ENCODE data around the gene SCD5.

SCD5 gene

DNA sequence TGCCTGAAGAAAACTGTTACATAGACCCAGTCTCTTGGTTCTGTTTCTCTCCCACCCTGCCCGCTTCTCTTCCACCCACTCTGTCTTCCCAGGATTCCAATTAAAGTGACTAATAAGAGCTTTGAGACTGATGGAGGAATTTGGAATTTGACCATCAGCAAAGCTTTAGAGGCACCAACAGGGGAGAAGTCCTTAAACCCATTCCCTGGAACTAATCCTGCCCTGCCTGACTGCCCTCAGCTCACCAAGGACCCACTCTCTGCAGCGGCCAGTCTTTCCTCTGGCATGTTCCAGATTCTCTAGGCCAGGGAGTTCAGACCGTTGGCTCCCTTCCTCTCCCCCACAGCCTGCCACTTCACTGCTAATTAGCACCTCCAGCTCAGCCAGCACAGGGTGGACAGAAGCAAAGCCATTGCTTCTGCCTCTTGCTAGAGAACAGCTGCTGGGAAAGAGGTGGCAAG, 23.9 kb downstream of the SCD5 start:
- H3K27ac ChIP-seq, result no peak overlapping the region
- no peak for DNase-seq (ENCODE audit: low read depth, low spot score)

DNA sequence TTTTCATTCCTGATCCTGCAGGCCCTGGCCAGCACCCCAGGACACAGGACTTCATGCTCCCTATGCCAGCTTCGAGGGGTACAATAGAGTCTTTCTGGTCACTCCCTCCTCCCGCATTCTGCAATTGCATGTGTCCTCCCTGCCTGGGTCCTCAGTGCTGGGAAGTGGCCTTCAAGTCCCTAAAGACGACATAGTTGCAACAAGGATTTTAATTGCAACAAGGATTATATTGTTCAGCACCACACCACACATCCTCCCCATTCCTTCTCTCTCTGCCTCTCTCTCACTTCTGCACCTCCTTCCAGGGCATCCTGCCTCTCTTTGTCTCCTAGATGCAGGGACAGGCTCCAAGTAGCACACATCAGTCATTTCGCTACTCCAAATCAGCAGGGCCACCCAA, 25.5 kb downstream of the SCD5 start:
- H3K27ac ChIP-seq, result no peak overlapping the region
- no peak for DNase-seq (ENCODE audit: low read depth, low spot score)

DNA sequence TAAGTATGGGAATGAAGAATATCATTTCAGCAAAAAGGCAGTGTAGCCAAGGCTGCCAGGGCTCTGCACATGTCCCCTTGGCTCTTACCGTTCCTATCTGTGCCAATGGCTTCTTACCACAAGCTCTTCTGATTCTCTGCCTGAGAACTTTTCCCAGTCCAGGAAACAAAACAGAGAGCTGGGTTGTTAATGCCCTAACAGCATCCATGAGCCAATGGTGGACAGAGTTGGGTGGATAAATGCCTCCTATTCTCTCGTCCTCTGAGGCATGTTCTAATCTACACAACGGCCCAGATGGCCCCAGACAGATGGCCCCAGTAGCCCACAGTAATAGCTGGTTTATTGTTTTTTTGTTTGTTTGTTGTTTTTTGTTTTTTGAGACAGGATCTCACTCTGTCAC, 28.0 kb downstream of the SCD5 start:
- no peak for DNase-seq (ENCODE audit: low read depth, low spot score)
- no peak overlapping the region for H3K27ac ChIP-seq

DNA sequence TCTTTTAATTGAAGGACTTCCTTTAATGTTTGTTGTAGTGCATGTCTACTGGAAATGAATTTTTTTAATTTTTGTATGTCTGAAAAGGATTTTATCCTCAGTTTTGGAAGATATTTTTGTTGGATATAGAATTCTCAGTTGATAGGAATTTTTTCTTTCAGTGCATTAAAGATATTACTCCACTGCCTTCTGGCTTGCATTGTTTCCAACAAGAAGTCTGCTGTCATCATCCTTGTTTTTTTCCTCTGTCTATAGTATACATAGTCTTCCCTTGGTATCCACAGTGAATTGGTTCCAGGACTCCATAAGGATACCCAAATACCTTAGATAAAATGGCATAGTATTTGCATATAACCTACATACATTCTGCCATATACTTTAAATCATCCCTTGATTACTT, 33.5 kb downstream of the SCD5 start:
- H3K27ac ChIP-seq, result no peak overlapping the region
- no peak for DNase-seq (ENCODE audit: low read depth, low spot score)

DNA sequence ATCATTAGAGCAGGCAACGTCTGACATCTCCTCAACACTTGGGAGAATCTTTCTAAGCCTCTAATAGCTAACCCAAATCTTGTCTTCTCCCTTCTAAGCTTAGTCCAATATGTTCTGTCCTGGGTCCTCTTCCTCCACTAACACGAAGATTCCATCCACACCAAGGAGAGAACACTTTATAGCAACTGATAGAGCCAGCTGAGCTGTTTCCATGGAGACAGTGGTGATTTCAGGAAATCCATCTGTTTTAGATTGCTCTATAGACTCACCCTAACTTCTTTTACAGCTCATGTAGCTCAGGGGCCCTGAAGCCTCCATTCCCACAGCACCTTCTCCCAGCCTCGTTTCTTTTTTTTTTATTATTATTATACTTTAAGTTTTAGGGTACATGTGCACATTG, 37.4 kb downstream of the SCD5 start:
- DNase-seq (ENCODE audit: low read depth, low spot score), result no peak
- no peak overlapping the region for H3K27ac ChIP-seq

DNA sequence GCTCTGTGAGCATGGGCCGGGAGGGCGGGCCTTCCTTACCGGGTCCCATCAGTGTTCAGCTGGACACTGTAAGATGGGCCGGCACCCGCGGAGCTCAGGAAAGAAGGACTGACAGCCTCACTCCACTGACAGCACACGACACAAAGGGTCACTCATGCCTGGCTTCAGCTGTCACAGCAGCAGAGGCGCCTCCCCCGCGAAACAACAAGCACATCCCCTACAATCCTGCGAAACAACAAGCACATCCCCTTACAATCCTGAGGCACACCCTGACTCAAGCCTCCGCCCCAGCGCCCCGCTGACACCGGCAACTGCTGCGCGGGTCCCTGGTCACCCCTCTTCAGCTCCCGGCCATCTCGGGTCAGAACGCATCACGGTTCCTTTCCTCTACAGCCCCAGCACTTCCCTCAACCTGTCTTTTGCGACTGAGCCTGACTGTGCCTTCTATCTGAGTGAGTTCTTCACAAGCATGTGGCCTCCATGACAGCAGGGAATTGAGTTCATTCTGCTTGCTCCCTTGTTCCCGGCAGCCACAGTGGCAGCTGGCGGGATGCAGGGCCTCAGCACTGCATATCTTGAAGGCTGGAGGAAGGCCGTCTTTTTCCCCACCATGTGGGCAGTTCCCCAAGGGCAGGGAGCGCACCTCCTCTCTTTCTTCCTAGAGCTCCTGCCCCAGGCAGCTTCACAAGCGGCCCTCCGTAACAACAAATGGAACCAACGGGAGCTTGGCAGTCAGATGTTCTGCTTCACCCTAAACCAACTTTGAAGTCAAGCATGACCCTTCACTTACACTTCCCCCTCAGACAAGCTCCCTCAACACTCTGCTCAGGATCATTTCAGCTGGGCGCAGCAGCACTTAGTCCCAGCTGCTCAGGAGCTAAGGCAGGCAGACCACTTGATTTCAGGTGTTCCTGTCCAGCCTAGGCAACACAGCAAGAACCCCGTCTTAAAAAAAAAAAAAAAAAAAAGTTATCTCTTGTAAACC, 39.6 kb downstream of the SCD5 start:
- no peak overlapping the region for H3K27ac ChIP-seq
- DNase-seq (ENCODE audit: low read depth, low spot score), result no peak

DNA sequence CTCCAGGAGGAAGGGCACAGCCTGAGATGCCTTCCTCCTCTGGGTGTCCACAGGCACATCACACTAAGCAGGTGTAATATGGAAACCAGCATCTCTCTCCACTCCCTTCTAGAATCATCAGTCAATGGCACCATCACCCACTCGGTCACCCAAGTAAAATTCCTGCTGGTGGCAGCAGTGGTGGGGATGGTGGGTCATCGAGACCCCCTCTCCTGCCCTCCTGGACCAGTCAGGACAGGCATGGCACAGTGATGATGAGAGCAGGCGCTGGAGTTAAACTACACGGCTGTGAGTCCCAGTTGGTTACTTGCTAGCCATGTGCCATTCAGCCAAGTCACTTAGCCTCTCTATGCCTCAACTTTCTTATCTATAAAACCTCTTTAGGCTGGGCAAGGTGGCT, 42.5 kb downstream of the SCD5 start:
- H3K27ac ChIP-seq, result no peak overlapping the region
- DNase-seq (ENCODE audit: low read depth, low spot score), result no peak

DNA sequence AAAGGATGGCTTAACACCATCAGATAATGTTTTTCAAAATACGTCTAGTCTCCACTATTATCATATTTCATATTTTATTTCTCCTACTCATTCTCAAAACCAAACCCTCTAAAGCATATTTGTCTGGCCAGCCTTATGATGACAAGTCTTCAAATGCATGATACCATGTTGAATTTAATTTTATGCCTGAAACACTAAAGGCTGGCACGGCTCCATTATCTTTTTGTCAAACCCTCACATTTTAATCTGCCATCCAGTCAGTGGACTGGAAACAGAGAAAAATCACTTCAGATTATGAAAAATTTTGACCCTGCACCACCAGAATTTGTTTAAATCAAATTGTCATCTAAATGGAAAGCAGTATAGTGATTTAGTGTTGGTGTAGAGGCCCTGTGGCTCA, 42.9 kb downstream of the SCD5 start:
- no peak for DNase-seq (ENCODE audit: low read depth, low spot score)
- no peak overlapping the region for H3K27ac ChIP-seq

DNA sequence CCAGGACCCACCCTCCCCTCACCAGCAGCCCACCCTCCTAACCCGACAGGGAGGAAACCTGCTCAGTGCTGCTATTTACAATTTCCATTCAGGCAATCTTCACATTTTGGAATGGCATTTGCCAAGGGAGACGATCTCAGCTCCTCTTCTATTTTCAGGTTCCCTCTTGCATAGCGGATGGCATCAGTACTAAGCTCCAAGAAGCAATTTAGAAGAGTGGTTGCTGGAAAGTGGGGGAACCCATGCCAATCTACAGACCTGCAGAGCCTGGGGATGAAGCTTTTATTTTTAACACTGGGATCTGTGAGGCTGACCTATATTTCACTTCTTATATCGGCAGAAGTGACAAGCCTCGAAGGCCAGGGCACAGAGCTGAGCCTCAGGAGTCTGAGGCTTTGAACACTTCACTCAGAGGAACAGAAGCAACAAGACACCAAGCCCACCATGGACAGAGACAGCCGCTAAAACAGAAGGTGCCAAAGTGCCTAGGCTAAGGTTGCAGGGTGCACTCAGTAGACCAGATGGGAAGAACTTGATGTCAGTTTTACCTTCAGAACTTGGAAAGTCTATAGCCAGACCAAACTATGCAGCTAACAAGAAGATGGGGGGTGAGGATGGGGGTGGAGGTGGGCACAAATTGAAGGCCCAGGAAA, 44.0 kb downstream of the SCD5 start:
- H3K27ac ChIP-seq, result peak overlapping the region; percentile 47

DNA sequence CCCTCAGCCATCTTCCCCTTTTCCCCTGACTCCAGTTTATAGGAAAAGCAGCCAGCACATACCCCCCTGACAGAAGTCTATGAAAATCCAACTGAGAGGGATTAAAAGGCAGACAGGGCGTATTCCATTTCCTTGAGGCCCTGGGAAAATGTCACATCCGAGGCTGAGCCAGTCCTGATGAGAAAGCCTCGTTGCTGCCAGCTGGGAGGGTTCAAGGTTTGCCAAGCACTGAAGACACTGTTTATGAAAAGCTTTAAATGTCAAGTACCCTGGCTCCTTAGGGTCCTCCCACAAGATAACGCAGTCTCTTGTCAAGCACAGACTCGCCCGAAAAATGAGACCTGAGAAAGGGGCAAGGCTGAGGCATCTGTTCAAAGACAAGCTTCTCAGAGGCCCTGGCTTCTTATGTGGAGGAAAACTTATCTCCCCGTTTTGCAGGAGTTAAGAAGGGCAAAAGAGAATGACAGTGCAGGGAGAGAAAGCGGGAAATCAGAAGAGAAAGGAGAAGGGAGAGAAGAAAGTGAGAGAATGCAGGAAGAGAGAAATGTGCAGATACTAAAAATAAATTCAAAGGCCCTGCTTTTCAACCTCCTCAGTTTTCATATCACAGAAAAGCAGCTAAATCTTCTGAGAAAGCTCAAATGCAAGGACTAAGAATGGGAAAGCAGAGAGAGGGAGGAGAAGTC, 44.7 kb downstream of the SCD5 start:
- H3K27ac ChIP-seq, result peak overlapping the region; percentile 47
- DNase-seq (ENCODE audit: low read depth, low spot score), result peak; percentile 55

More for the DNA sequence above, 44.0 kb downstream of the SCD5 start:
- no peak for DNase-seq (ENCODE audit: low read depth, low spot score)

DNA sequence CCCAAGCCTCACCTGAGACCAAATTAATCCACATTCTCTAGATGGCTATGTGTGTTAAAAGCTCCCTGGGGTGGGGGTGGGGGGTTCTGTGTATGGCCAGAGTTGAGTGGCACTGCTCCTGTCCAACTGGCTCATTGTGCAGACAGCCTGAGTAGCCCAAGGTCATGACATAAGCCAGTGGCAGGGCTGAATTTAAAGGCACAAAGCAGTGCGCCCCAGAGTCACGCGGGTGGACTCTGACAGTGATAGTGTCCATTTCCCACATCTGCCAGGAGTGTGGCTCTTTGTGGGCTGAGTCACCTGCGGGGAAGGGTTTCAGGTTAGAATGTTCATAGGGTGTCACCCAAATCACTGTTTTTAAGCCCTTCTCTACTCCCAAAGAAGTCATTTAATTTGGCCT, 45.4 kb downstream of the SCD5 start:
- no peak for DNase-seq (ENCODE audit: low read depth, low spot score)
- peak overlapping the region; percentile 47 for H3K27ac ChIP-seq

DNA sequence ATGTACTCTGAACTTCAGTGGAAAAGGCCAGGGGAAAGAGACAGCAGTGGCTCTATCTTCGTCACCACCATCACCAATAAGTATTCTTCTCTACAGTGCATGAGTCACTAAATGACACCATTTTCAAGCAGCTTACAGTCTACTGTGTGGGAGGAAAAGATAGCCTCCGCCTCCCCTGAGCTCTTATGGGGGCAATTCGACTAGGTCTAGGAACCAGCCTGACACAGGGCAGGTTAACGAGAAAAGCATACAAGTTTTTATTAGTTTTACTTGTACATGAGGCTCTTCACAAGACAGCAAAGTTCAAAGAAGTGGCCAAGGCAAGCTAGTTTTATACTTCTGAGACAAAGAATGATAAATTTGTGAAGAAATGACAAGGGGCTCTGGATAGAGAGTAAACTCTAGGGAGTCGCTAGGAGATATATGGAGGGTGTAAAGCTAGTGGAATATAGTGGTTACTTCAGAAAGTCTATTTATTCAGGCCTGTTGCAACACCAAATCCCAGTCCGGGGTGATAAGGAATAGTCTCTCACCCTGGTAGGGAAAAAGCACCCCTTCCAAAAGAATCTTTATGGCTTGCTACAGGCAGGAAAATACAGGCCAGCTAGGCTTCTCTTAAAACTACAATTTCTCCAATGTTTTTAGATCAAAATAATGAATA, 49.7 kb downstream of the SCD5 start:
- peak overlapping the region; percentile 46 for H3K27ac ChIP-seq
- DNase-seq (ENCODE audit: low read depth, low spot score), result no peak

DNA sequence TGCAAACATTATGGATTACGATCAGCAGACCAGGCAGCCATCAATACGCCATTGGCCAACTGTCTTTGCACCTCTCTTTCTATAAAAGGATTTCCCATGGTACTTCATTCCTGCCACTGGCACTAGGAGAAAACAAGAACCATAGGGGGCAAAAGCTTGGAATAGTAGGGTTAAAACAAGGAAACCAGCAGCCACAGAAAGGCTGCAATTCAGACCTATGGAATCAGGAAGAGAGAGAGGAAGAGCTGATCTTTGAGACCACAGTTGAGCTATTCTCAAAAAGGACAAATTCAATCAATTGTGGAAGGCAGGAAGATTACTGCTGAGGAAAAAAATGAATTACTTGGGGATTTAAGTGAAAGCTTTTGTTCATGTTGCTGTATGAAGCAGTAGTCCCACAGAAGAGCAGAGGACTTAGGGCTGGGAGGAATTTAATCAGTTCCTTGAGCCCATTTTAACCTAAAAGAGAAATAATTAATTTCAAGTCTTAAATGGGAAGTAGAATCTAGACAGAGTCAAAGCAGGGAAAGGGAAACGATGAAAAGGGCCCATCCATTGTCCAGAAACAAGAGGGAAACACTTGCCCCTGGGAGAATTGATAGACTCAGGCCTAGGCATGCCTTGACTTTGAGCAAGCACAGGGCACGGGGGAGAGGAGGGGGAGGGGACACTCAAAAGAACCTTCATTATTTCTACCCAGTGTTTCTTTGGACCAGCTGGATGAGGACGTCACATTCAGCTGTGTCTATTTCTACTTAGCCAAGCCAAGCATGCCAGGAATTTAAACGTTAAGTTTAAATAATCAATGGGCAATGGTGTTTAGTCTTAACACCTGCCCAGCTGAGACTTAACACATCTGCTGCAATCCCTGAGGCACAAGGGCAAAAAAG, 50.7 kb downstream of the SCD5 start:
- H3K27ac ChIP-seq, result peak overlapping the region; percentile 46
- no peak for DNase-seq (ENCODE audit: low read depth, low spot score)

DNA sequence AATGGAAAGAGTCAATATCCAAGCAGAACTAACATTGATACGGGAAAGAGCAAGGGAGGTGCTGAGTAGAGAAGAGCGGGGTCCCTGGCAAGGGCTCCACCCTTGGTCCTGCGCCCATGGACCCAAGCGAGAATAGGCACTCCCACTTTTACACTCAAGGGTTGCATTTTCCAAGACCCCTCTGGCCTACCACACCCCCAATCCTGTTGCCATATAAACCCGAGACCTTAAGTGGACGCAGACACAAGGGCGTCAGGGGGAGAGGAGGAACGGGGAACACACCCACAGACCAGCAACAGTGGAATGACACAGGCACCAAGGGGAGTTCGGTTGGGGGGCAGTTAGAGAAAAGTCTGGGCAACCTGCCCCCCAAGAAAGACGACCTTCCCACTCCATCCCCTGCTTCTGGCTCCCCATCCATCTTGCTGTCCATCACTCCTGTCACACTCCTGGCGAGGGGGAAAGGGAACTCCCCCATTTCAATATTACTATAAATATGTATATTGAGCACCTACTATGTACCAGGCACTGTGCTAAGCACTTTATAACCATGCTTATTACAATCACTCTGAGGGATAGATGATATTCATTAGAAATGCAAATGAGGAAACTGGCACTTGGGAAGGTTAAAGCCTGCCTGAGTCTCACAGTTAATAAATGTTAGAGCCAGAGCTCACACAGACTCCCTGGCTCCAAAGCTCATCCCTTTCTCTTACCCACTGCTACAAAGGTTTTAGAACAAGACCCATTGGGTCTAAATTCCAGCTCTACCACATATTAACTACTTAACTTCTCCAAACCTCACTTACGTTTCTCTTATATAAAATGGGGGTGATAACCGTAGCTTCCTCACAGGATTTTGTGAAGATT, 51.7 kb downstream of the SCD5 start:
- H3K27ac ChIP-seq, result peak overlapping the region; percentile 87

DNA sequence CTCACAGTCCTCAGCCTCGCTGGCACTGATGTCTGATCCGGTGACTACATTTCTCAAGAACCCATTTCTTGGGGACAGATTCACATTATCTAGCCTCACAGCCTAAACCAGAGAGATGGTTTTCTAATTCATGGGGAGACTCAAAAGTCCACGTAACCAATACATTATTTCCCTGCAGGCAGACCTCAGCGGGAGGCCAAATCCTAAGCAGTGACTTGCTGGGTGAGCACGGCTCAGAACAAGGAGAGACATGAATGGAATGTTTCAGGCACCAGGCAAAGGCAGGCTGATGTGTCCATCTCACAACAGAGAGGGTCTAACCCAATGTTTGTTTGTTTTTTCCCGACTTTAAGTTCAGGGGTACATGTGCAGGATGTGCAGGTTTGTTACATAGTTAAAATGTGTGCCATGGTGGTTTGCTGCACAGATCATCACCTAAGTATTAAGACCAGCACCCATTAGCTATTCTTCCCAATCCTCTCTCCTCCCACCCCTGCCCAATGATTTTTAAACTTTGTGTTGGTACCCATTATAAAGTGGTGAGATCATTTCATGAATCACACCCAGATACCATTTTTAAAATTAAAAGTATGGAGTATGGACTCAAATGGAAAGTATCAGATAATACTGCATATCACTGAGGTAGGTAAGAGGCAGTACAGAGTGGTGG, 53.3 kb downstream of the SCD5 start:
- peak; percentile 84 for DNase-seq (ENCODE audit: low read depth, low spot score)
- H3K27ac ChIP-seq, result peak overlapping the region; percentile 87

More for the DNA sequence above, 51.7 kb downstream of the SCD5 start:
- DNase-seq (ENCODE audit: low read depth, low spot score), result no peak

DNA sequence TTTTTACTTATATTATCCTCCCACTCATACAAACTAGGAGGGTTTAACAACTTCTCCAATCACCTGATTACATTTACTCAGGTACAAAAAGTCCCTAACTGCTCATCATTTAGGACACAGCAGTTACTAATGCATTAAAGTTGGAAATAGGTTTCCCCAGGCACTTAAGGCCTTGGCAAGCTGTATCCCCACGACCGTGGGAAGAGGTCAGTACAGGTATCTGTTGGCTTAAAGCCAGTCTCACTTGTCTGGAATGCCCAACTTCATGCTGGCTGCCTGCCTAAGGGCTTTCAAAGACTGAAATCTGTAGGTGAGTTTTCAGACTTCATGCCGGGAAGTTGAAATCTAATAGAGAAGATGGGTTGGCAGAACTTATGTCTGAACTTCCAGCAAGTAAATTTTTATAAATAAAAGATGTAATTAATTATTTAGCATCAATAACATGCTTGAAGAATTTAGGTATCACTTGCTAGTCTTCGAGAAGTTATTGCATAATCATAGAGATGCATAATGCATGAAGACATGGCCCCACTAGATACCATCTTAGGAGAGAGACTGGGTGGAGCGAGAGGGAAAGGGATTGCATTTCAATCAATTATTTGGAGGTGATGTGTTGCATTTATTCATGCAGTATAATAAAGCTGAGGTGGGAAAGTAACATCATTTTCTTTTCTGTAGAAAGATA, 54.2 kb downstream of the SCD5 start:
- DNase-seq (ENCODE audit: low read depth, low spot score), result peak; percentile 99
- H3K27ac ChIP-seq, result peak overlapping the region; percentile 87

DNA sequence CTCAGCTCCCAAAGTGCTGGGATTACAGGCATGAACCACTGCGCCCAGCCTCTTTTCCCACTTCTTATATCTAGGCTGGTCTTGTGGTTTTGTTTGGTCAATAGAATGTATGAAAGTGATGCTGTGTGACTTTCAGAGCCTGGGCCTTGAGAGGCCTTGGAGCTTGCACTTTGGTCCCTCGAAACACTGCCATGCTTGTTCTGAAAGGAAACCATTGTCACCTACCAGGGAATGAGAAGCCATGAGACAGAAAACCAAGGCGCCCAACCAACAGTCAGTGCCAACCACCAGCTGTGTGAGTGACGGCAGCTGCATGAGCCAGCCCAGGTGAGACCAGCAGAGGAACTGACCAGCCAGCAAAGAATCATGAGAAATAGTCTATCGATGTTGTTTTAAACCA, 57.4 kb downstream of the SCD5 start:
- H3K27ac ChIP-seq, result no peak overlapping the region
- no peak for DNase-seq (ENCODE audit: low read depth, low spot score)

All from epithelial cell of prostate (primary cell).